Vagina (tissue), 2 donors: ENCODE results near the gene PATJ. TPM values are rescaled to one million over a fixed set of nuclear protein-coding genes. Genes with fewer than 3 reads are reported as not detected.

Source experiments
- DNase-seq, 2 donors: peaks; one replicate each; pipeline ENCODE4 v3.0.0-alpha.2; 2017; ENCODE audit errors: extremely low spot score in 2 of 2
- H3K27ac ChIP-seq: fragments of 200-600 bp; sonication (generic); one replicate; pipeline ENCODE4 v1.5.1; 2019
- H3K27me3 ChIP-seq: fragments of 200-600 bp; sonication (generic); one replicate; pipeline ENCODE4 v1.5.1; 2019
- H3K36me3 ChIP-seq, 2 donors: fragments of 200-600 bp; sonication (generic); one replicate each; pipeline ENCODE4 v1.5.1; 2017 to 2019
- H3K4me1 ChIP-seq: fragments of 200-600 bp; sonication (generic); one replicate; pipeline ENCODE4 v1.5.1; 2019
- H3K4me3 ChIP-seq, 2 donors: fragments of 200-600 bp; sonication (generic); 1 replicate in 1 of 2; 2 replicates in 1 of 2; pipeline ENCODE4 v1.5.1; 2016 to 2019
- H3K9me3 ChIP-seq: fragments of 200-600 bp; sonication (generic); one replicate; pipeline ENCODE4 v1.5.1; 2019
- CTCF ChIP-seq, 3 experiments: fragments of 450-650 bp in 2 of 3; fragments of 200-600 bp in 1 of 3; sonication (generic) in 1 of 3; IDR thresholded peaks; one replicate each; pipeline ENCODE4 v1.5.1; 2017 to 2019; ENCODE audit warnings: antibody characterized with exemption in 3 of 3, mild to moderate bottlenecking in 2 of 3, moderate library complexity in 2 of 3
- POLR2A ChIP-seq, 2 donors: fragments of 450-650 bp; IDR thresholded peaks; one replicate each; pipeline ENCODE4 v1.6.1; 2017; ENCODE audit warnings: antibody characterized with exemption in 2 of 2, mild to moderate bottlenecking in 2 of 2, moderate library complexity in 2 of 2
- POLR2AphosphoS5 ChIP-seq, 2 donors: sonication (generic); formaldehyde crosslinking; IDR thresholded peaks; one replicate each; pipeline ENCODE4 v1.9.0; 2017; ENCODE audit warnings: antibody characterized with exemption in 2 of 2, mild to moderate bottlenecking in 2 of 2, low read depth in 1 of 2; ENCODE audit not compliant: insufficient read depth in 1 of 2
- intact Hi-C: fragments of 100-400 bp; cut with DNase I; formaldehyde crosslinking; loops from one replicate; pipeline ENCODE4 v1.15.1; 2023
- total RNA-seq: library from RNA; depleted of rRNA; stranded (reverse); fragments of >200 nt; gene quantifications from one replicate; pipeline ENCODE4 v1.2.3, GENCODE V29; 2016

Gene PATJ
- total RNA-seq, 1 donor from 2014 or later, result 83.2 TPM

GRCh38 chr1:62196086-62196690, 453.9 kb downstream of the PATJ start:
- Histone ChIP-seq H3K27me3 (no peaks in the 10 kb centered on the region), H3K4me3 (no peak overlapping the region), H3K9me3 (no peaks in the 10 kb centered on the region), H3K4me1 (no peaks in the 10 kb centered on the region), H3K27ac (no peak overlapping the region), H3K36me3 (no peaks in the 10 kb centered on the region)
- intact Hi-C loops, result no loop called here
- no peak for DNase-seq
- TF ChIP-seq CTCF (IDR thresholded peaks at IDR 0.05) (no peak), POLR2A (IDR thresholded peaks at IDR 0.05) (no peak), POLR2AphosphoS5 (IDR thresholded peaks at IDR 0.05; ENCODE audit: insufficient read depth in 1 of 2, low read depth in 1 of 2) (no peak)

GRCh38 chr1:62198069-62198780, 455.9 kb downstream of the PATJ start:
- H3K4me3 ChIP-seq, result no peak overlapping the region
- no peaks in the 10 kb centered on the region for H3K4me1 ChIP-seq
- no peak overlapping the region for H3K27ac ChIP-seq
- TF ChIP-seq CTCF (IDR thresholded peaks at IDR 0.05) (no peak), POLR2A (IDR thresholded peaks at IDR 0.05) (no peak), POLR2AphosphoS5 (IDR thresholded peaks at IDR 0.05; ENCODE audit: insufficient read depth in 1 of 2, low read depth in 1 of 2) (no peak)
- no peaks in the 10 kb centered on the region for H3K36me3 ChIP-seq
- intact Hi-C loops, result no loop called here
- H3K9me3 ChIP-seq, result no peaks in the 10 kb centered on the region
- DNase-seq, result no peak
- H3K27me3 ChIP-seq, result no peaks in the 10 kb centered on the region

- TF ChIP-seq CTCF (IDR thresholded peaks at IDR 0.05) (no peak), POLR2AphosphoS5 (IDR thresholded peaks at IDR 0.05; ENCODE audit: insufficient read depth in 1 of 2, low read depth in 1 of 2) (no peak), POLR2A (IDR thresholded peaks at IDR 0.05) (no peak)
Measured at GRCh38 chr1:62198781-62199125, 456.5 kb downstream of the PATJ start.

GRCh38 chr1:62207187-62207586, 464.9 kb downstream of the PATJ start:
- Histone ChIP-seq H3K4me3 (no peak overlapping the region), H3K27ac (no peak overlapping the region), H3K4me1 (no peaks in the 10 kb centered on the region), H3K36me3 (no peaks in the 10 kb centered on the region), H3K27me3 (no peaks in the 10 kb centered on the region), H3K9me3 (peaks cover 5% of the 10 kb centered on the region)
- intact Hi-C loops, result no loop called here
- TF ChIP-seq POLR2A (IDR thresholded peaks at IDR 0.05) (no peak), CTCF (IDR thresholded peaks at IDR 0.05) (no peak), POLR2AphosphoS5 (IDR thresholded peaks at IDR 0.05; ENCODE audit: insufficient read depth in 1 of 2, low read depth in 1 of 2) (no peak)
- no peak for DNase-seq

More at GRCh38 chr1:62198781-62199125, 456.5 kb downstream of the PATJ start:
- Histone ChIP-seq H3K27ac (no peak overlapping the region), H3K9me3 (no peaks in the 10 kb centered on the region), H3K27me3 (no peaks in the 10 kb centered on the region), H3K4me3 (no peak overlapping the region), H3K36me3 (no peaks in the 10 kb centered on the region), H3K4me1 (no peaks in the 10 kb centered on the region)
- DNase-seq, result no peak
- intact Hi-C loops, result no loop called here

GRCh38 chr1:62208087-62208486, 465.8 kb downstream of the PATJ start:
- no peak for DNase-seq
- intact Hi-C loops, result no loop called here
- peaks cover 5% of the 10 kb centered on the region for H3K9me3 ChIP-seq
- no peak overlapping the region for H3K27ac ChIP-seq
- H3K4me3 ChIP-seq, result no peak overlapping the region
- H3K27me3 ChIP-seq, result no peaks in the 10 kb centered on the region
- no peaks in the 10 kb centered on the region for H3K4me1 ChIP-seq
- no peak for TF ChIP-seq POLR2AphosphoS5 (IDR thresholded peaks at IDR 0.05; ENCODE audit: insufficient read depth in 1 of 2, low read depth in 1 of 2)
- TF ChIP-seq POLR2A (IDR thresholded peaks at IDR 0.05), result no peak
- TF ChIP-seq CTCF (IDR thresholded peaks at IDR 0.05), result no peak
- H3K36me3 ChIP-seq, result no peaks in the 10 kb centered on the region
